Right ventricle myocardium superior (tissue), 1 donor: ENCODE measurements around the gene TBC1D32. TPM values are rescaled to one million over a fixed set of nuclear protein-coding genes. Genes with fewer than 3 reads are reported as not detected.
"Not testable (repeated sequence)": the region's sequence is repeated elsewhere in the genome, so short reads cannot be mapped to it uniquely, and the experiment has no call there.

Experiments
- ATAC-seq: fragments of 200-7000 bp; cut with Tn5 transposase; one replicate; pipeline ENCODE4 v1.9.1; 2020; ENCODE audit warnings: mild to moderate bottlenecking; ENCODE audit not compliant: poor library complexity
- DNase-seq: peaks from one replicate; pipeline ENCODE4 v3.0.0-alpha.2; 2020
- intact Hi-C: fragments of 100-400 bp; cut with DNase I; formaldehyde crosslinking; loops from one replicate; pipeline ENCODE4 v1.11.2; 2022
- total RNA-seq: library from RNA; stranded (reverse); fragmentation: NEBNext Ultra II Directional; extraction: Animal tissue kit (Norgen Biotek cat#: 25700); gene quantifications from one replicate; pipeline ENCODE4 v1.2.1, GENCODE V29; 2021
- donor health status: DM: no; HTN: yes; CAD: no; lungs with severe emphysema.

Gene TBC1D32
- total RNA-seq, 1 donor from 2014 or later: 3.9 TPM

DNA sequence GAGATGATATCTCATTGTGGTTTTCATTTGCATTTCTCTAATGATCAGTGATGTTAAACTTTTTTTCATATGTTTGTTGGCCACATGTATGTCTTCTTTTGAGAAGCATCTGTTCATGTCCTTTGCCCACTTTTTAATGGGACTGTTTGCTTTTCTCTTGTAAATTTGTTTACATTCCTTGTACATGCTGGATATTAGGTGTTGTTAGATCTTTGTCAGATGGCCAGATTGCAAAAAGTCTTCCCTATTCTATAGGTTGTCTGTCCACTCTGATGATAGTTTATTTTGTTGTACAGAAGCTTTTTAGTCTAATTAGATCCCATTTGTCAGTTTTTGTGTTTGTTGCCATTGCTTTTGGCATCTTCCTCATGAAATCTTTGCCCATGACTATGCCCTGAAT, 172.4 kb downstream of the TBC1D32 start:
- ATAC-seq (no peak), DNase-seq (no peak)
- intact Hi-C loops: no loop called here

DNA sequence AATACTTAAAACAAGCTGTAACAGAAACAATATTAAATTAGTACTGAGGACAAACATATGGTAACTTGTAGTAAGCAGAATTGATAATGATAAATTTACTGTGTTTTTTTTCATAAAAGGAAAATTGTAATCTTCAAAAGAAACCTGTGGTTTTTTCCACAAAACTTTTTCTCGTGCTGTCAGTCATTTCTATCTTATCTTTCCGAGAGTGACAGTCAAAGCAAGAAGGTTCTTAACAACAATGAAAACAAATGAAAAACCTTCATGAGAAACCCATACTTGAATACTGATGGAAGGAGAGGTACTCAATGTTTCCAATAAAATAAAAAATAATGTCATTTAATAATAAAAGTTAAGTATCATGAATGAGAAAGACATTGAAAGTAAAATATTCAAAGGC, 174.0 kb downstream of the TBC1D32 start:
- intact Hi-C loops: no loop called here
- ATAC-seq: no peak
- DNase-seq: no peak

DNA sequence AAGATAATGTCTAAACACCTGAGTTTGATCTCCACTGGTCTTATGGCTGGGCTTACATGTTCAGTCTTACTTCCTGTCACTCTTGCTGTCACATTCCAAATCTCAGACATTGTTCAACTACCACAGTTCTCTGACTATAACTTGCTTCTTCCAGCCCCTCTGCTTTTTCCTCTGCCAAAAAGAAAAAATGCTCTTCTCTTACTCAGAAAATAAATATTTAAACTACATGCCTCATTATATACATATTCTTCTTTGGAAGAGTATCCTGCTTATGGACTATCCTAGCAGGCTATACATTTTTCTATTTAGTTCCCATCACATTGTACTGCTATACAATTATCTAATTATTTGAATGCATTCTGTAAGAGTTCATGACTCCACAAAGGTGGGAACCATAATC, 175.4 kb downstream of the TBC1D32 start:
- intact Hi-C loops: no loop called here
- ATAC-seq (no peak), DNase-seq (no peak)

DNA sequence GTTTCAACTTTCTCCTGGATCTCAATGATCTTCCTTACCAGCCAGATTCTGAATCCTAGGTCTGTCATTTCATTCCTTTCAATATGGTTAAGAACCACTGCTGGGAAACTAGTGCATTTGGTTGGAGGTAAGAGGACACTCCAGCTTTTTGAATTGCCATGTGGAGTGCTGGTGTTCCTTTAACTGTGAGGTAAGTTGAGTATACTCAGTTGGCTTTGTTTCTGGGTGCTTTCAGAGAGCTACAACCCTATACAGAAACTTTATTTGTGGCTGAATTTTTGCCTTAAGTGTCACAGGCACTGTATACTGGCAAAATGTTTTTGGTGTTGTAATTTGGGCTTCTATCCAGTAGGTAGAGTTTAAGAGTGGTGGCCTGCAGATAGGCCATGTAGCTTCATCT, 175.8 kb downstream of the TBC1D32 start:
- intact Hi-C loops: no loop called here
- ATAC-seq: no peak
- no peak for DNase-seq

DNA sequence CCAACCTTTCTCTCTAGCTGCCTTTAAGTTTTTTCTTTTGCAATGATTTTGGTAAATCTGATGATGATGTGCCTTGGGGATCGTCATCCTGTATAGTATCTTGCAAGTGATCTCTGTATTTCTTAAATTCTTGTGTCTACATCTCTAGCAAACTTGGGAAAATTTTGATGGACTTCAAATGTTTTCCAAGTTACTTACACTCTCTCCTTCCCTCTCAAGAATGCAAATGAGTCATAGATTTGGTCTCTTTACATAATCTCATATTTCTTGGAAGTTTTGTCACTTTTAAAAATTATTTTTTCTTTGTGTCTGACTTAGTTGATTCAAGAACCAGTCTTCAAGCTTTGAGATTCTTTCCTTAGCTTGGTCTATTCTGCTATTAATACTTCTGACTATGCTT, 176.4 kb downstream of the TBC1D32 start:
- intact Hi-C loops: no loop called here
- ATAC-seq: no peak
- DNase-seq: no peak

DNA sequence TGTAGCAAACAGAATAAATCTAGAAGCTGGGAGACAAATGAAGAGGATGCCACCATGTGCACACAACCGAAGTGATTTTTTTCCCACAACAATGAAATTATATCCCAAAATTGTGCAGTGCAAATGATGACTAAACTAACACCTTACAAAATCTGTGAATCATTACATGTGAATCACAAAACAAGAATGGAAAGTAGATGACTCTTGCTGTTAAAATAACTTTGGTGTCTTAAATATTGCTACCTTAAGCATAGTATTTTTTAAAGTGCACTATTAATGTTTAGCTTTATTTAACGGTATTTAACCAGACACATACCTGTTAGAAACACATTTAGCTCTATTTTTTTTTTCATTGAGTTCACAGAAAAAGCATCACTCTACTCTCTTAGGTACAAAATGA, 190.8 kb downstream of the TBC1D32 start:
- DNase-seq (no peak), ATAC-seq (no peak)
- intact Hi-C loops: no loop called here

DNA sequence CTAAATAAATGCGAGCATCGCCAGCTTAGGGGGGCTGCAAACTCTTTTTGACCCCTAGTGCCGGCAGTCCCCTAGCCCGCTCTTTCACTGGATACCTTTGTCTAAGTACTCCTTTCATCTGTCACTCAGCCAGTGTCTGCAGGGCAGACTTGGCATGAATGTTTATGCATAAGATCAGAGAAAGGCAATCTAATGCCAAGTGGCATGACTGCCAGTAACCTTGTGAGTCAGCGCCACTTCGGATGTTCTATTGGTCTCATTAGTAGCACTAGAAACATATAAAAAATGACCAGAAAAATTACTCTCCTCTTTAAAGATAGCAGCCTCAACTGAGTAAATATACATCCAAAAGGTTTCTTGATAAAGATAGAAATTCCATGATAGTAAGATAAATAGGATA, 192.2 kb downstream of the TBC1D32 start:
- no peak for ATAC-seq
- intact Hi-C loops: no loop called here
- no peak for DNase-seq

DNA sequence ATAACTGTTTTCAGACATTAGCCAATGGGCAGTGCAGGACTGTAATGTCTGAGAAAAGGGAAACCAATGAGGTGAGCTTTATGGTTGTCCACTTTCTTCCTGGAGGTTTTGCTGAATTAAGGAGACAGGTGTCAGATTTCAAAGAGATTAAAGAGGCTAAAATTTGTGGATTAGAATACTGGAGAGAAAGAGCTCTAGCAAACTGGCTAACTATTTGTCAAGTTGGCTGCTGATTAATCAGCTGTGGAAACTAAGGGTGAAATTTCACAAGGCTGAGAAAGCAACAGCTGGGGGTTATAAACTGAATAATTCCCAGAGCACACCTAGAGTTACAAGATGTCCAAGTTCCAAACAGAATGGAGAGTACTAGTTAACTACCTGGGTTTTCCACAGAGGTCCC, 198.9 kb downstream of the TBC1D32 start:
- no peak for ATAC-seq
- DNase-seq: no peak
- intact Hi-C loops: no loop called here

DNA sequence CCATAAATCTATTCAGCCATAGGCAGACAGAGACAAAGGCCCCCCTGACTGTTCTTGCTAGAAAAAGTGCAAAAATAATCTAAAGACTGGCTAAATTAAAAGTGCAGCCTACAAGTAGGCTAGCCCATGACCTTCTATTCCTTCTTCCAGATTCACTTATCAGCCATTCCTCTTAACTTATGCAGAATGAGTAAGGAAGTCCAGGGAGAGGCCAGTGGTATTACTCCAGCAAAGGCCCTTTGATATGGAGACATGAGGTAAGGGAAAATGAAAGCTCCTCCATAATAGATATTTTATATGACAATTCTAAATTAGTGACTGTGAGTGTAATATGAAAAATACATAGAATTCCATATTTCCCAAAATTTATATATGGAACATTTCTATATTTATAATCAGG, 199.4 kb downstream of the TBC1D32 start:
- no peak for DNase-seq
- intact Hi-C loops: no loop called here
- ATAC-seq: no peak

DNA sequence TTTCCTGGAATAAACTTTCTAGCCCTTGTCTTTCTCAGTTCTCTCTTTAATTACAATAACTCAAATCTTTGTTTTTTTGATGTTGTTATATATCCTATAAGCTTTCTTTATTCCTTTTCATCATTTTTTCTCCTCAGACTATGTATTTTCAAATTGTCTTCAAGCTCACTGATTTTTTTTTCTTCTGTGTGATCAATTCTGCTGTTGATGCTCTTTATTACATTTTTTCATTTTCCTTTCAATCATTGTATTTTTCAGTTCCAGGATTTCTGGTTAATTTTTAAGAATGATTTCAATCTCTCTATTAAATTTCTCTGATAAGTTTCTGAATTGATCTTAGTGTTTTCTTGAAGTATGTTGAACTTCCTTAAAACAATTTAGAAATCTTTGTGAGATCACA, 209.7 kb downstream of the TBC1D32 start:
- no peak for ATAC-seq

DNA sequence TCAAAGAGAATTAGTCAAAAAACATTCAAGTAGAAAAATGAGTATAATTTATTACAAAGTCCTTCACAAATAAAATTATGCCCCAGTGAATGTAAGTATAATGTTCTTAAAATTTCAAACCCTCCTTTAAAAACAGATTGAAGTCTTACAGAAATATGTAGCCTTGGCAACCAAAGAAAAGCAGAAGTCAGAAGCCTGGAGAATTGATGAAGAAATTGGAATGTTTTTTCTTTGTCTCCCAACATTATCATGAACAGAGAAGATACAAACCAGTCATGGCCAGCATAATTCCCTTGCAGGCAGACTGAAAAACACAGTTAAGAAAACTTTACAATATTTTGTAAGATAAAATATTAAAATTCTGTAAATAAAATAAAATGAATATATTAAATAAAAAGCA, 221.9 kb downstream of the TBC1D32 start:
- intact Hi-C loops: no loop called here
- ATAC-seq (no peak), DNase-seq (no peak)

More for the DNA sequence above, 209.7 kb downstream of the TBC1D32 start:
- no peak for DNase-seq
- intact Hi-C loops: no loop called here

DNA sequence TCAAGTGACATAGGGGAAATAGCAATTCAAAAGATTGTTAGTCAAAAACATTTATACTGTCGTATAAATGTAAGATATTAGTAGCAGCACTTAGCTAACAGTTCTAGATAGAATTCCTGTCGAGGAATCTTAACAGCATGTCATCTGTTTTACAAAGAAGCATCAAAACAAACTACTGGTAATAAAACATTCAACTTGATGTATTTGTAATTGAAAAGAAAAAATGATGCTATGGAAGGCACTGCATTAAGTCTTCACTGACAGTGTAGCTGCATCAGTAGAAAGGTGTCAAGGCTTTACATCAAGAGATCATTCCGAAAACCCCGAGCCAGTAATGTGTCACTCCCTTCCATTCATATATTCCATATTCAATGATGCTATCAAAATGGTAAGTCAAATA, 223.5 kb downstream of the TBC1D32 start:
- DNase-seq (no peak), ATAC-seq (no peak)
- intact Hi-C loops: no loop called here

DNA sequence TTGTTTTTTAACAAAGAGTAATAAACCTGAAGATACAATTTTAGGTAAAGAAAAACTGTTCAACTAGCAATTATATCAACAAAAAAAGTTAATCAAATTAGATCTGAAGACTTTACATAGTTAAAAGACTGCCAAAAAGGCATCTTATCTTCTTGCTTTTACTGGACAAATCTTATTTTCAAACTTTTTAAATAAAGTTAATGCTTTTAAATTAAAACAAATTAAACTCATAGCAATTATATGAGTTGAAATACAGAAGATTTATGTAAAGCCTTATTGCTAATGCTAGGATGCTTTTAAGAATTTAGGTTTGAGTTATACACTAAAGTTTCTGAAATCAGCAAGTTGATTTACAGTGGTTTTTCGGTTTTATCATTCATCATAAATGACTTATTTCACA, 227.3 kb downstream of the TBC1D32 start:
- DNase-seq: no peak
- ATAC-seq: no peak
- intact Hi-C loops: no loop called here

DNA sequence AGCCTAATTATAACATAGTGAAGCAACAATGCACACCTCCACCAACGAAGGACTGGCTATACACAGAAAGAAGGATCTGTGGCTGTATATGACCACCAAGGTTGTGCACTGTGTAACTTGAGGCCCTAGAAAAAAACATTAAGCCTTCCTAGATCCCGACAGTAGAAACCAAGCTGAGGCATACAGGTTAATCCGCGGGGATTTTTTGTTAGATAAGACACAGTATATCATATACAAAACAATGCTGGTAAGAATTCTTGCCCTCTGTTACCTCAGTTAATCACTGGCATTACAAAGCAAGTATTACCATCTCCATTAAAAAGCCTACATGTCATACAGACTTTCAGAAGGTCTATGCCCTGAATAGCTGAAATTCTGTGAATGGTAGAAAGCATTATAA, 228.8 kb downstream of the TBC1D32 start:
- no peak for ATAC-seq
- intact Hi-C loops: no loop called here

DNA sequence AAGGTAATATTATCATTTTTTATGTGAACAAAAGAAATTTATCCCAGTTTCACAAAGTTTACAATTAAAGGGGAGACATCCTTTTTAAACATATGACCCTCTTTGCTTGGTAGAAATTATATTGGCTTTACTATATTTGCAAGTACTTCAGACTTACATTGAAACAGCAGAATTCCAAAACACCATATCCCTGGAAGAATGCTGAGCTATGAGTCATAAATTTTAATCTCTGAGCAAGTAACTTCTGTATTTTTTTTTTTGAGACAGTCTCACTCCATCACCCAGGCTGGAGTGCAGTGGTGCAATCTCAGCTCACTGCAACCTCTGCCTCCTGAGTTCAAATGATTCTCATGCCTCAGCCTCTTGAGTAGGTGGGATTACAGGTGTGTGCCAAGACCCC, 240.4 kb downstream of the TBC1D32 start:
- DNase-seq (no peak), ATAC-seq (no peak)
- intact Hi-C loops: no loop called here

More for the DNA sequence above, 228.8 kb downstream of the TBC1D32 start:
- DNase-seq: no peak

DNA sequence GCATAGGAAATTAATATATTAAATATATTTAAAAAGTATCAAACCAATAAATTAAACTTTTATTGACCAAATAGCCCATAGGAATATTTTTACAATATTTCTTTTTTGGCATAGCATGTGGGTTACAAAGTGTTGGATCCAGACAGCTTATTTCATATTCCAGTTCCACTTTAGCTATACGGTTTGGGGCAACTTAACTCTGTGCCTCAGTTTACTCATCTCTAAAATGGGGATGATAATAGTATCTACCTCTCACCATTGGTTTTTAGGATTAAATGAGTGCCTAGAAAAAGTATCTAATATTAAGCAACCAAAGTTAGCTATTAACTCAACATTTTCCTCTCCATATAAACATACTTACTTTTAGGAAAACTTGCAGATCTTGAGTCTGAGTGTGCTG, 243.8 kb downstream of the TBC1D32 start:
- intact Hi-C loops: no loop called here
- no peak for DNase-seq
- ATAC-seq: no peak

DNA sequence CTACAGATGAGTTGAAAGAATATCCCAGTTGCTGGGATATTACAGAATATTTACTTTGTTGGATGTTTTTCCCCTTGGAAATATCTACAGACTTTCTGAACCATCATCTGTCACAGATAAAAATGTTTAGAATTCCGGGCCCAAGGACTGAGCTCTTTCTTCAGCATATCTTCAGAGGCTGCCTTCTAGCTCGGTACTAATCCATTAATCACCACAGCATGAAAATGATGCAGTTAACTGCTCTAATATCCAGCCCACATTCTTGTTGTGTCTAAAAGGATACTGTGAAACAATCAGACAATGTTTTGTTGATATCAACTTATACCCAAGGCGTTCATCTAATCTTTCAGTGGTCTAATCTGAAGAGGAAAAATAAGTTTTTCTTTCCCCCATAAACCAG, 247.4 kb downstream of the TBC1D32 start:
- intact Hi-C loops: no loop called here
- ATAC-seq (no peak), DNase-seq (no peak)

DNA sequence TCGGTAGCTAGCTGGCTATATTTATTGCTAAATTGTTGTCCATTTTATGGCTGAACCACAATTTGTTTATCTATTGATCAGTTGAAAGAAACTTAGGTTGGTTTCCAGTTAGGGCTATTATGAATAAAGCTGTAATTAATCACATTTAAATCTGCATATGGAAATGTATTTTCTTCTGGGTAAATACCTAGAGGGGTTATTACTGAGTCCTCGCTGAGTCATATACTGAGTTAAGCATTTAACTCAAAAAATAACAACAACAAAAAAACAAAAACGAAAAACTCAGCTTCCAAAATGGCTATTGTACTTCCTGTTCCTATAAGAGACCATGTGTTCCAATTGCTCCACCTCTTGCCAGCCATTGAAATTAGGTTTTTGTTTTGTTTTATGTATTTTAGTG, 258.2 kb downstream of the TBC1D32 start:
- ATAC-seq (no peak), DNase-seq (no peak)
- intact Hi-C loops: no loop called here

DNA sequence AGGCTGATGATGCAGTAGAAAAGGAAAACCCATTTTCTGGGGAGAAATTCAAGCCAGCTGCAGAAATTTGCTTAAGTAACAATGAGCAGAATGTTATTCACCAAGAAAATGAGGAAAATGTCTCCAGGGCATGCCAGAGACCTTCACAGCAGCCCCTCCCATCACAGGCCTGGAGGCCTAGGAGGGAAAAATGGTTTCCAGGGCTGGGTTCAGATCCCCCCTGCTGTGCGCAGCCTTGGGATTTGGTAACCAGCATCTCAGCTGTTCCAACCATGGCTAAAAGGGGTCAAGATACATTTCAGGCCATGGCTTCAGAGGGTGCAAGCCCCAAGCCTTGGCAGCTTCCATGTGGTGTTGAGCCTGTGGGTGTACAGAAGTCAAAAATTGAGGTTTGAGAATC, 265.5 kb downstream of the TBC1D32 start:
- ATAC-seq, intact Hi-C loops, DNase-seq: not testable (repeated sequence)

DNA sequence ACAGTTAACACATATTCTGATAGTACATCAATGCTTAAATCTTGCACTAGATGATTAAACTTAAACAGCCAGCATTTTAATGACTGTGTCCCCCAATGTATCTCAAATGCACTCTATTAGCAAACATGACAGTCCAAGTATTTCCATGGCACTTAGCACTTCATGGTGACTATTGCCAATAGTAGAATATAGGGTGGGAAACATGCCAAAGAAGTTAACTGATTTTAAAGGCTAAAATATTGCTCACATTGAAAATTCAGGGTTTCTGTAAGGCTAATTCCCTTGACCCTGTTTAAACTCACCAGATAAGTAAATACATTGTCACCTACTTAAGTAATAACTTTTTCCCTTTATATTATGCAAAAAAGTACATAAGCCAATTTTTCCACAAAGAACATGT, 266.9 kb downstream of the TBC1D32 start:
- DNase-seq: no peak
- ATAC-seq: no peak
- intact Hi-C loops: no loop called here

DNA sequence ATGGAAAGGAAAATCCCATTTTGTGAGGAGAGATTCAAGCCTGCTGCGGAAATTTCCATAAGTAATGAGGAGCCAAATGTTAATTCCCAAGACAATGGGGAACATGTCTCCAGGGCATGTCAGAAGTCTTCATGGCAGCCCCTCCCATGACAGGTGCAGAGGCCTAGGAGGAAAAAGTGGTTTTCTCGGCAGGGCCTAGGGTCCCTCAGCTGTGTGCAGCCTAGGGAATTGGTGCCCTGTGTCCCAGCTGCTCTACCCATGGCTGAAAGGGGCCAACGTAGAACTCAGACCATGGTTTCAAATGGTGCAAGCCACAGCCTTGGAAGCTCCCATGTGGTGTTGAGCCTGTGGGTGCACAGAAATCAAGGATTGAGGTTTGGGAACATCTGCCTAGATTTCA, 269.9 kb downstream of the TBC1D32 start:
- intact Hi-C loops: no loop called here
- ATAC-seq (no peak), DNase-seq (no peak)
